Osteocyte (in vitro differentiated cells): ENCODE measurements around the gene RNASE7. TPM values are rescaled to one million over a fixed set of nuclear protein-coding genes. Genes with fewer than 3 reads are reported as not detected.
A peak's percentile ranks its signal among the peaks of the same experiment; 100 is the strongest.

ENCODE experiments used
- DNase-seq: peaks from one replicate; pipeline ENCODE4 v3.0.0; 2021; ENCODE audit warnings: mixed read lengths; ENCODE audit not compliant: unreplicated experiment; ENCODE audit errors: extremely low spot score
- H3K27ac Mint-ChIP-seq: one replicate; pipeline ENCODE4 v1.8.0; 2021; ENCODE audit warnings: mild to moderate bottlenecking, mixed read lengths; ENCODE audit not compliant: unreplicated experiment
- H3K27me3 Mint-ChIP-seq: one replicate; pipeline ENCODE4 v1.8.0; 2021; ENCODE audit warnings: mixed read lengths; ENCODE audit not compliant: unreplicated experiment
- H3K36me3 Mint-ChIP-seq: one replicate; pipeline ENCODE4 v1.8.0; 2021; ENCODE audit warnings: mixed read lengths; ENCODE audit not compliant: unreplicated experiment
- H3K4me1 Mint-ChIP-seq: one replicate; pipeline ENCODE4 v1.8.0; 2021; ENCODE audit warnings: mixed read lengths; ENCODE audit not compliant: unreplicated experiment
- H3K4me3 Mint-ChIP-seq: one replicate; pipeline ENCODE4 v1.8.0; 2021; ENCODE audit warnings: mild to moderate bottlenecking, moderate library complexity, mixed read lengths; ENCODE audit not compliant: unreplicated experiment
- H3K9me3 Mint-ChIP-seq: one replicate; pipeline ENCODE4 v1.8.0; 2021; ENCODE audit warnings: mixed read lengths; ENCODE audit not compliant: unreplicated experiment
- total RNA-seq: library from RNA; stranded (reverse); gene quantifications from 2 replicates; pipeline ENCODE4 v1.2.1, GENCODE V29; 2021
- TF ChIP-seq, protein P1 (sequence below): fragments of 200-600 bp; sonication (generic); IDR thresholded peaks from 2 replicates; pipeline ENCODE4 v1.5.0; 2021; ENCODE audit warnings: antibody characterized with exemption, mild to moderate bottlenecking, moderate library complexity

RNASE7 gene
- total RNA-seq, 1 donor from 2014 or later, result not detected

DNA sequence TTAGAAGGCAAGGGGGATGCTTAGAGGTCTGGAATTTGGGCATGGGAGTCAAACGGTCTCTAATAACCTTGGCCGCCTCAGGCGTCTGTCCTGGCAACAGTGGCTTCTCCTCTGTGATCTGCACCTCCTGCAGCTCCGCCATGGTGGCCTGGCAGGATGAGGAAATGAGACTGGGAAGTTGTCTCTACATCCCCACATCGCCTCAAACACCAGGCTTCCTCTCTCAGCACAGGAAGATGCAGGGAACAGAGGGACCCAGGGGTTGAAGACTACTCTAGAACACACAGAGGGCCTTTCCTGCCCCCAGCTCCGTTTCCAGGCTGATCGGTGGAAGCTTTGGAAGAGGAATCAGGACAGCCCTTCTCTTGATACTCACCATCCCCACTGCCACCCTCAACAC lies 19.0 kb upstream of the RNASE7 start:
- no peak for DNase-seq
- TF ChIP-seq, protein P1, sequence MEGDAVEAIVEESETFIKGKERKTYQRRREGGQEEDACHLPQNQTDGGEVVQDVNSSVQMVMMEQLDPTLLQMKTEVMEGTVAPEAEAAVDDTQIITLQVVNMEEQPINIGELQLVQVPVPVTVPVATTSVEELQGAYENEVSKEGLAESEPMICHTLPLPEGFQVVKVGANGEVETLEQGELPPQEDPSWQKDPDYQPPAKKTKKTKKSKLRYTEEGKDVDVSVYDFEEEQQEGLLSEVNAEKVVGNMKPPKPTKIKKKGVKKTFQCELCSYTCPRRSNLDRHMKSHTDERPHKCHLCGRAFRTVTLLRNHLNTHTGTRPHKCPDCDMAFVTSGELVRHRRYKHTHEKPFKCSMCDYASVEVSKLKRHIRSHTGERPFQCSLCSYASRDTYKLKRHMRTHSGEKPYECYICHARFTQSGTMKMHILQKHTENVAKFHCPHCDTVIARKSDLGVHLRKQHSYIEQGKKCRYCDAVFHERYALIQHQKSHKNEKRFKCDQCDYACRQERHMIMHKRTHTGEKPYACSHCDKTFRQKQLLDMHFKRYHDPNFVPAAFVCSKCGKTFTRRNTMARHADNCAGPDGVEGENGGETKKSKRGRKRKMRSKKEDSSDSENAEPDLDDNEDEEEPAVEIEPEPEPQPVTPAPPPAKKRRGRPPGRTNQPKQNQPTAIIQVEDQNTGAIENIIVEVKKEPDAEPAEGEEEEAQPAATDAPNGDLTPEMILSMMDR, result no peak
- no peak overlapping the region for H3K27ac Mint-ChIP-seq
- no peaks in the 10 kb centered on the region for H3K9me3 Mint-ChIP-seq
- H3K4me1 Mint-ChIP-seq, result peaks cover 9% of the 10 kb centered on the region
- H3K36me3 Mint-ChIP-seq, result no peaks in the 10 kb centered on the region
- peaks cover 39% of the 10 kb centered on the region for H3K27me3 Mint-ChIP-seq
- H3K4me3 Mint-ChIP-seq, result no peak overlapping the region

DNA sequence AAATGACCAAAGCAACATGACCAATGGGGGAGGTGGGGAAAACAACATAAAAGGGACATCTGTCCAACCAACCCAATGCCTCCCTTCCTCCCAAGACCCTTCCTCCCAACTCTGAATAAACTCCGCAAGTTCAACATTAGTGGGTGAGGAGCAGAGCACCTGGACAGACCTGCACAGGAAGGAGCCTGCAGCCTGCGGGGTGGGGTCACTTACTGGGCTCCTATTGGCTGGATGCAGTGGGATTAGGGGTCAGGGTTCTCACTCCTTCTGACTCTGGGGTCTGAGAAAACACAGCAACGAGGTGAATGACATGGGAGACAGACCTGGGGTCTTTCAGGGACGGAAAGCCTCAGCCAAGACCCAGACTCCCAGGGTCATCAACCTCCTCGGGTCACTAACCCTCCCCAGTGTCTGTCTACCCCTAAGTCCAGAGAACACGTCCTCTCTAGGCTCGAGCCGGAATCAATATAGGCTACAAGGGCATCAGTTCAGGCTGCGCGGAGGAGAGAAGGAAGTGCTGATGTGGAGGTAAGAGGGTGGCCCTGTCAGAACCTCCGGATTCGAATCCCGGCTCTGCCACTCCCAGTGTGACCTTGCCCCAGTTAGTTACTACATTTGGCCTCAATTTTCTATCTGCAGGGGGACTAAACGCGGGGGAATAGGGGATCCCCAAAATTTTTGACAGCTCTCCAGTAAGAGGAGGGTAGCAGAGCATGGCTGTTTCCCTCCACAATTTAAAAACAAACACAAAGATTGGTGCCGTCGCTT lies 18.2 kb upstream of the RNASE7 start:
- no peaks in the 10 kb centered on the region for H3K36me3 Mint-ChIP-seq
- DNase-seq, result no peak
- H3K4me3 Mint-ChIP-seq, result peak overlapping the region; percentile 69
- TF ChIP-seq, protein P1, result no peak
- peaks cover 9% of the 10 kb centered on the region for H3K4me1 Mint-ChIP-seq
- H3K9me3 Mint-ChIP-seq, result no peaks in the 10 kb centered on the region
- H3K27ac Mint-ChIP-seq, result no peak overlapping the region
- peaks cover 39% of the 10 kb centered on the region for H3K27me3 Mint-ChIP-seq

DNA sequence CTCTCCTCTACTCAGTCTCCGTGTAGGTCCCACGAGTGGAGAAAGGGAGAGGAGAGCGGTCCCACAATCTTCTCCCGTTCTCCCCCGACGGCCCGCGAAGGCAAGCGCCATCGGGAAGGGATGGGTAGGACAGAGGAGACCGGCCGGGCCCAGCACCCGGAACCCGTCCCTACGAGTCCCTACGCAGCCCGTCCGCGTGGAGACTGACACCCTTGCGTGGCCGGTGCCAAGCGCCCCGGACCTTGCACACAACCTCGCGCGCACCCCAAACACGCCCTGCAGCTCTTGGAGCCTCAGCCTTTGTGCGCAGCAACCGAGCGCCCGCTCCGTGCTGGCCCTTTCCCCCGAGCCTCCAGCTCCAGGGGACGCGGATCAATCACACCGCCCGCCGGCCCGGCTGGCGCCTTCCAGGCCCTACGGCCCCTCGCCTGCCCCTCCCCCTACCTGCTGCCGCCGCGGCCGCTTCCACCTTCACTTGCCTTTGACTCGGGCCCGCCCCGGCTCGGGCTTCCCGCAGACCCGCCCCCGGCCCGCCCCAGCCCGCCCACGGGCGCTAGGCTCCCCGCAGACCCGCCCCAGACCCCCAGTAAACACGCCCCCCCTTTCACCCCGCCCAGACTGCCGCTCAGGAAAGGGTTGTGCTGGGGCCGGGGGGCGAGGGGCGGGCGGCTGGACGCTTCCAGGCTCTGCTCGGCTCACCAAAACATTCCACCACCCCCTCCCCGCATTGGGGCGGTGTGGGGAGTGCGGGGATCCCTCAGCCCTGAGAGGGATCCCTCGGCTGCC lies 17.4 kb upstream of the RNASE7 start, which contains the start of gene NDRG2:
TSS of gene NDRG2 (minus strand) at position 477 of the 786 bp plus-strand sequence. CDS start 1,746 bp downstream, outside the sequence.
- no peaks in the 10 kb centered on the region for H3K9me3 Mint-ChIP-seq
- TF ChIP-seq, protein P1, result no peak
- no peak within 1 kb of the TSS for H3K27ac Mint-ChIP-seq
- no peak for DNase-seq
- peaks cover 9% of the 10 kb centered on the region for H3K4me1 Mint-ChIP-seq
- H3K36me3 Mint-ChIP-seq, result no peaks in the 10 kb centered on the region
- H3K27me3 Mint-ChIP-seq, result peaks cover 39% of the 10 kb centered on the region
- peak within 1 kb of the TSS; percentile 78 for H3K4me3 Mint-ChIP-seq

DNA sequence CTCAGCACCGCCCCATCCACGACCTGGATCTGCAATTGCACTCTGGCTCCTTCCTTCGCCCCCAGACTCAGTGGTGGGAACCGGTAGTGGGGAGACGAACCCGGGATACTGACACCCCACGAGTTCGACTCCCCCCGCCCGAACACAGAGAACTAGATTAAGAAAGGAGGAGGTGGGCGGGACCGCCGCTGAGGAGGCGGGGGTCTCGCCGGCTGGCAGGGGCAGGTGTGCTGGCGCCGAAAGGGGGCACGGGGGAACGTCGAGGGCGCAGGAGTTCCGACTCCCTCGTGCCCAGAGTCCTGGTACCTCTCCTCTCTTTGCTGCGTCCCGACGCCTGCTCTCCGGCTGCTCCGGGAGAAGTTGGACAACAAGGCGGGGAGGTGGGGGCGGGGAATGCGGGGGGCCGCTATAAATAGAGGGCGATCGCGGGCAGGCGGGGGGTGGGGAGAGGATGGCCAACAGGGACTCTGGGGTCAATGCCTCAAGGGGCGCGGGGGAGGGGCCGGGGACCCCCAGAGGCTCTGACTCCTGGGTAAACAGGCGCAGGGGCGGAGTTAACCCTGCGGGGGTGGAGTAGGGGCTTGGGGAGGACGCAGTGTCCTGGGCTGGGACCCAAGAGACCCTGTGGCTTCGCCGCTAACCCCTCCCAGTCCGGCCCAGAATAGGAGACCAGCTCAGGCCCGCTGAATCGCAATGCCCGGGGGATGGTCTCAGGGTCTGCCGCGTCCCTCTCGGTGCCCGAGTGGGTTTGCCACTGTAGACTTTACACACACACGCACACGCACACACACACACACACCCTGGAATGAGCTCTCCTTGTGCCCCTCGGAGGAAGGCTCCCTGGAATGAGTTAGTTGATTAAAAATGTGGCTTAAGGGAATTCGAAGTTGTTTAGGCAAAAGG lies 16.5 kb upstream of the RNASE7 start:
- peak overlapping the region; percentile 78 for H3K4me3 Mint-ChIP-seq
- TF ChIP-seq, protein P1, result no peak
- H3K9me3 Mint-ChIP-seq, result no peaks in the 10 kb centered on the region
- H3K36me3 Mint-ChIP-seq, result no peaks in the 10 kb centered on the region
- no peak for DNase-seq
- no peak overlapping the region for H3K27ac Mint-ChIP-seq
- peaks cover 42% of the 10 kb centered on the region for H3K27me3 Mint-ChIP-seq
- H3K4me1 Mint-ChIP-seq, result peaks cover 9% of the 10 kb centered on the region
